ENCODE results near the gene ENTPD2.

The ENTPD2 gene

DNA sequence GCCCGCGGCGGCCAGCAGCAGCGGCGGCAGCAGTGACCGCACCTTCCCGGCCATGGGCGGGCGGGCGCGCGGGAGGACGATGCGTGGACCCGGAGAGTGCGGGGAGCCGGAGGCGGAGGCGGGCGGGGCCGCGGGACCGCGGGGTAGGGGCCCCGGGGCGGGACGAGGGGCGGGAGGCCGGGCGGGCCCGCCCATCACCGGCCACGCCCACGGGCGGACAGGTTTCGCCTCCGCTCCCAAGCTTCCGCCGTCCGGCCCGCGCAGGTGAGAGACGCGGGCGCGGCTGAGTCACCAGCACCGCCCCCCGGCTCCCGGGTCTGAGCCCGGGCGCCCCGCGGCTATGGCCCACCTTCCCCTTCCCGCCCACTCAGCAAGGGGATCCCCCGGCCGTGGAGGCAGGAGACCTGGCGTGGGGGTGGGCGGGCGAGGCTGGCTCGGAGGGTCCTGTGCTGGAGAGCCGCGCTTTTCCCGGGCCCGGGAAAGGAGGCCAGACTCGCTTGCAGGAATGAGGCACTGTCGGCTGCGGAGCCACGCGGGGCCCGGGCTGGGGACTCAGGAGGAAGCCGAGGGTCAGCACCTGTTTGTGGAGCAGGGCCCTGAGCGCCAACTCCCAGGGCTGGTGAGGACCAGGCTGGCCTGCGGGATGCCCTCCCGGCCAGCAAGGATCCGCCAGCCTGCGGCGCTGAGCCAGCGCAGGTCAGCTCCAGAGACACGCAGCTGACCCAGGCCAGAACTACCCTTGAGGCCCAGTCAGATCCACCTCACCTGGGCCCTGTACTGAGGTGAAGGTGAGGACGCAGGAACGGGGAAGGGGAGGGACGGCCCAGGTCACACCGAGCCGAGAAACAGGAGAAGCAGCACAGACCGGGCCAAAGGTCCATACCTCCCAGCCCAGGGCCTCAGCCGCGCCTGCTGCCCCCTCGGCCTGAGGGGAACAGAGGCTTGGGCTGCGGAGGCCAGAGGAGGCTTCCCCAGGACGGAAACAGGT, at the start of gene ENTPD2:
Gene ENTPD2 (minus strand): TSS at position 118 of the 988 bp plus-strand sequence. CDS start 64 bp downstream, at position 54.
- DNase-seq (ENCODE audit: low spot score) = no peak

DNA sequence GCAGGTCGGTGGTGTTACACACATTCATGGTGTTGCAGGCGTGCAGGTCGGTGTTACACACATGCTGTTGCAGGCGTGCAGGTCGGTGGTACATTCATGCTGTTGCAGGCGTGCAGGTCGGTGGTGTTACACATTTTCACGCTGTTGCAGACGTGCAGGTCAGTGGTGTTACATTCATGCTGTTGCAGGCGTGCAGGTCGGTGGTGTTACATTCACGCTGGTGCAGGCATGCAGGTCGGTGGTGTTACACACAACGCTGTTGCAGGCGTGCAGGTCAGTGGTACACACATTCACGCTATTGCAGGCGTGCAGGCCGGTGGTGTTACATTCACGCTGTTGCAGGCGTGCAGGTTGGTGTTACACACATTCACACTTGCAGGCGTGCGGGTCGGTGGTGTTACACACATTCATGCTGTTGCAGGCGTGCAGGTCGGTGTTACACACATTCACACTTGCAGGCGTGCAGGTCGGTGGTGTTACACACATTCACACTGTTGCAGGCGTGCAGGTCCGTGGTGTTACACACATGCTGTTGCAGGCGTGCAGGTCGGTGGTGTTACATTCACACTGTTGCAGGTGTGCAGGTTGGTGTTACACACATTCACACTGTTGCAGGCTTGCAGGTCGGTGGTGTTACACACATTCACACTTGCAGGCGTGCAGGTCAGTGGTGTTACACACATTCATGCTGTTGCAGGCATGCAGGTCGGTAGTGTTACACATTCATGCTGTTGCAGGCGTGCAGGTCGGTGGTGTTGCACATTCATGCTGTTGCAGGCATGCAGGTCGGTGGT, 49.5 kb upstream of the ENTPD2 start:
- DNase-seq (ENCODE audit: low spot score) = no peak

DNA sequence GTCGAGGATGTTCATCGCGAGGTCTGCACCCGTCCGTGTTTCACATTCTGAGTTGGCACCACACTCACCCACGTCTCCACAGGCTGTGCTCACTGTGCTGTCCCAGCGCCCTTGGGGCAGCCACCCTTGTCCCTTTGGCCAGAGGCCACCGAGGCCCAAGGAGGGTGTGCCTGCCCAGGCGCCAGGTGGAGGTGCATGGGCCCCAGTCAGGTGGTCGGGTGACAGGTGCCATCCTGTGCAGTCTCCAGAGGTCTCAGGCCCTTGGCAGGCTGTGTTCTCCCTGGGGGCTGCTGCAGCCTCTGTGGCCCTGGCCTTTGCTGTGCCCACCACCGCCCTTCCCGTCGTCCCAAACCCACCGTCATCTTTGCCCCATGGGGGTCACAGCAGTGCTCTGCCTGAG, 45.4 kb upstream of the ENTPD2 start:
- no peak for DNase-seq (ENCODE audit: low spot score)

DNA sequence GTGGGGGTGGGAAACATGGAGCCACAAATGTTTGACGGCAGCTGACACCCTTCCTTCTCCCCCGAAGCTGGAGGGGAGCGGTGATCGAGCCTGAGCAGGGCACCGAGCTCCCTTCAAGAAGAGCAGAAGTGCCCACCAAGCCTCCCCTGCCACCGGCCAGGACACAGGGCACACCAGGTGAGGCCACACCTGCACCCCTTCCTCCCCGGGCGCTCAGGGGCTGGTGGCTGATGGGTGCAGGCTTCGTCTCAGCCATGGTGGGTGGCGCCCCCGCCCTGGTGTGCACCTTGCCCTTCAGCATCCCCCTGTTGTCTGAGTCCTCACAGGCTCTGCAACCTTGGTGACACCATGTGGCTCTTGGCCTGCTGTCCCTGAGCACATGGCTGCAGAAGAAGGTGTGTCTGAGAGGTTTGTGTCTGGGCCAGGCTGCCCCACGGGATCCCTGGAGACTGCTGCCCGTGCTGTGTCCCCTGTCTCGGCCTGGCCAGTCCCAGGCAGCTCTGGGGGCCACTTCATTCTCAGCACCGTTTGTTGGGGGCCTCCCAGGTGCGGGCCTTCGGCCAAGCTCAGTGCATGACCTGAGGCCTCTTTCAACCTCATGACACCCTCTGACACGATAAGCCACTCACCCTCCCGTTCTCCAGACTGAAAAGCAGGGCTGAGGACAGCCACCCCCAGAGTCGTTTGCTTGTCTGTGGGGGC, 44.1 kb upstream of the ENTPD2 start:
- DNase-seq (ENCODE audit: low spot score) = no peak

DNA sequence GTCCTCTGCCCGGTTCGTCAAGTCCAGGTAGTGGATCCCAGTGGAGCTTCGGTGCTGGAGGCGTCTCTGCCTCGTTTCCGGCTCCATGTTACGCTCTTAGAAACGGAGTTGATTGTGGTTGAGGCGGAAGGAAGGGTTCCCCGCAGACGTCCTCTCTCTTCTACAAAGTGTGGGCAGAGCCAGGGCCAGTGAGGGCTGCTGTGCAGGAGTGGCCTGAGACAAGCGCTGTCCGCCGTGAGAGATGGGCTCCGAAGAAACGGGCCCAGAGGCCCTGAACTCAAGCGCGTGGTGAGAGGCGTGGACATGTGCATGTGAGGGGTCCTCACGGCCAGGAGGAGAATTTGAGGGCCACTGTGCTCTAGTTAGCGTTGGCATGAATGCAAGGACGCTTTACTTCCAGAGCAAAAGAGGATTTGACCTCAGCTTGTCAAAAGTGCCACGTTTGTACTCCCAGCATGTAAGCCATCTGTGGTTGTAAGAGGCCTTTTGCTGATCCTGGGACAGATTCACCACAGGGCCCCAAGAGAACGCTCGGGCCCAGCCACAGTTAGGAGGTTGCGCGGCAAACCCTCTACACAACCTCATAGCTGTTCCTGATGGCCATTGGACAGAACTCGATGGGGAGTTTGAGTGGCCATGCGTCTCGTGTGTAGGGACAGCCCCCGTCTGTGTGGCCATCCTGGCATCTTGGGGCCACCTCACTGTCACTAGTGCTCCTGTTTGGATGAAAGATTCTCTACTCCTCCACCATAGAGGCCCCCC, 43.1 kb upstream of the ENTPD2 start:
- DNase-seq (ENCODE audit: low spot score) = no peak

- no peak for DNase-seq (ENCODE audit: low spot score)
Observed at GRCh38 chr9:137095664-137096517, 42.0 kb upstream of the ENTPD2 start.

GRCh38 chr9:137089232-137089947, 35.5 kb upstream of the ENTPD2 start:
- no peak for DNase-seq (ENCODE audit: low spot score)

DNA sequence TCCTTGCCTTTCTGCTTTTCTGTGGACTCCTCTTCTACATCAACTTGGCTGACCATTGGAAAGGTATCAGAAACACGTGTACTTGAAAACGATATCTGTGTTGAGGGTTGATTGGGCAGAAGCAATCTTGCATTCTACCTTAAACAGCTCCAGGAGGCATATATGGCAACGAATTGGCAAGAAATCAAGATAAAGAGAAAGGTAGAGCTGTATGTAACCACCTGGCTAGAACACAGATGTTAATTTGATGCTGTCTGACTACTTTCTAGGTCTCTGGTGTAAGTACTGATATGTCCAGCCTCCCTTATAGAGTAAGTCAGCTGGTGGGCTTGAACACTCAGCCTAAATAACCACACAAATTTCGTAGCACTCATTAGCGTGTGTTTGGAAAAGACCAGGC, 34.3 kb upstream of the ENTPD2 start:
- DNase-seq (ENCODE audit: low spot score) = no peak

GRCh38 chr9:137087409-137087925, 33.6 kb upstream of the ENTPD2 start:
- DNase-seq (ENCODE audit: low spot score) = no peak

DNA sequence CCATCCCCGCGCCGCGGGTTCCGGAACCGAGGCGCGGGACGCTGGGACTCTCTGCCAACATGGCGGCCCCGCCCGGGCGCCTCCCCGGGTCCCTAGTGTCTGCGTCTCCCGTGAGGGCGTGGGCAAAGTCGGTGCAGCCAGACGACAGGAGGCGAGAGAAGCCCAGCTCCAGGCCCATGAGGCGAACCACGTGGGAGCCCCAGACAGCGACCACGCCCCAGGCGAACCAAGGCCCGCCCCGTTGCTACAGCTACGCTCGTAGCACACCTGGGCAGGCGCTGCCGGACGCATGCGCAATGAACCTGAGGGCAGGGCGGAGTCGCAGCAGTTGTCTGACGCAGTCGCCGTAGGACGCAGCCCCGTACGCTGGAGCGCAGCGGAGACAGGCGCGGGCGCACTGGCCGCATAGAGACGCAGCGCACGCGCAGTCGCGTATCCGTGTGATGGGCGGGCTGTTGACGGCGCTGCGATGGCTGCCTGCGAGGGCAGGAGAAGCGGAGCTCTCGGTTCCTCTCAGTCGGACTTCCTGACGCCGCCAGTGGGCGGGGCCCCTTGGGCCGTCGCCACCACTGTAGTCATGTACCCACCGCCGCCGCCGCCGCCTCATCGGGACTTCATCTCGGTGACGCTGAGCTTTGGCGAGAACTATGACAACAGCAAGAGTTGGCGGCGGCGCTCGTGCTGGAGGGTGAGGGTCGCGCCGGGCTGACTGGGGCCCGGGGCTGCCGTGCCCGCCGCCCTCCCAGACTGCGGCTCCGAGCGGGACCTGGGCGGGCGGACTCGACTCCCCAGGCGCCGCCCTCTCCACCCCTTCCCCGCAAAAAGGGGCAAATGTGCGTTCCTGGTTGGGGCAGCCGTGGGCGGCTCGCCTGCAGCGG, 32.9 kb upstream of the ENTPD2 start, which contains the start of gene MAN1B1:
Gene MAN1B1 (plus strand): TSS at position 455 of the 878 bp plus-strand sequence. CDS start 15 bp downstream, at position 470.
- DNase-seq (ENCODE audit: low spot score) = peak; percentile 99

DNA sequence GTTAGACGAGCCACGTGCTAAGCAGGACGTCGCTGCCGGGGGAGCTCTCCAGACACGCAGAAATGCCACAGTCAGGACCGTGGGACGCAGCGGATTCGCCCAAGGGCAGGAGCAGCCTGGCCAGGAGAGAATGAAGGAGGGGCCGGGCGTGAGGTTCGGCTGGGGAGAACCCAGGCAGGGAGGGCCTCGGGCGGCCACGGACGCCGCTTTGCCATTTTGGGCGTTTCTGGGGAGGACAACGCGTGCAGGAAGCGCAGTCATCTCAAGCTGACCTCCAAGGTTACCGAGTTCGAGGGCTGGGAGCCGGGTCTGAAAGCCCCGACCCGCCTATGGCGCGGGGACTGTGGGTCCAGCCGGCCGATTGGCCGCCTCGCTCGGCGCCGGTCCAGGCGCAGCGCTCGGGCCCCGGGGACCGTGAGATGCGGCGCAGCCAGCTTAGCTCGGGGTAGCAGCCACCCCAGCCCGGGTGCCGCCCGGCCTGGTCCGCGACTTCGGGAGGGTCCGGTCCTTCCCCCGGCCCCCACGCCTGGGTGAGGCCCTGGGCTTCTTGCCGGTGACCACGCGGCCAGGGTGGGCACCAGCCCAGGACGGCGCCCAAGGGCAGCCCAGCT, 32.2 kb upstream of the ENTPD2 start:
- no peak for DNase-seq (ENCODE audit: low spot score)

DNA sequence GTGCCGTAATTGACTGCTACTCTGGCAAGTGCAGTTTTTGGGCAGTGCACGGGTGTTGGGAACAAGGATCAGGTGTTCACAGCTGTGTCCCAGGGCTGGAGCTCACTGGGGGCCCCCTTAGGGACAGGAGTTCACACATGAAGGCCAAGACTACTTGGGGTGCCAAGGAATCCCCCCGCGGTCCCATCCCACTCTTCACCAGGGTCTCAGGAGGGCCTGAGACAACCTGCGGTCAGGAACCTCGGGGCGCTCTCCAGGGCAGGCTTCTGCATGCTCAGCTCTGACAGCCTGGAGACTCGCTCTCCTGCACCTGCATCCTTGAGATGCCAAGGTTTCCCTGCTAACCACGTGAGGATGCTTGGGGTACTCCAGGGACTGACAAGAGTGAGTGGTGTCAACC, 30.7 kb upstream of the ENTPD2 start:
- no peak for DNase-seq (ENCODE audit: low spot score)

DNA sequence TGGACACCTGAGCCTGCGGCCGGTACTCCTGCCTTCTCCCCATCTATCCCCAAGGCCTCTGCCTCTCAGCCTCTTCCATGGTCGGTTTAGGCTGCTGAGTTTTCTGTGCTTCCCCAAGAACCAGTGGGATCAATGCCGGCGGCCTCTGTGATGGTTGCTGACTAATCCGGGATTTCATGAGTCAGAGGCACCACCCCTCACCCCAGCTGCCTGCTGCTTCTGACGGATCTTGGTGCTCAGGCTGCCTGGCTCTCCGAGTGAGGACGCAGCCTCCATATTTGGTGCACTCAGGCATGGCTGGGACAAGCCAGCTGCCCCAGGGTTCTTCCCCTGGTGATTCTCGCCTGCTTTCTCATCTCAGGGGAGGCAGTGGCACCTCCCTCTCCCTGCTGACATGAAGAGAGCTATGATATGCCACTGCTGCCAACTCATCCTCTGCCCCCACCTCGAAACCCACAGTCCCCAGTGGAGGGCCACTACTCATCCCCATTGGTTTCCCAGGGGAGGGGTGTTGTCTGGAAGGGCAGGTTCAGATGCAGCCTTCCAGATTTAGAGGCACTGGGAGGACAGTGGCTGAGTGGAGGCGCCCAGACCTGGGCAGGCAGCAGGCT, 29.6 kb upstream of the ENTPD2 start:
- peak; percentile 76 for DNase-seq (ENCODE audit: low spot score)

GRCh38 chr9:137082925-137083290, 29.0 kb upstream of the ENTPD2 start:
- no peak for DNase-seq (ENCODE audit: low spot score)

GRCh38 chr9:137082222-137082924, 28.5 kb upstream of the ENTPD2 start:
- DNase-seq (ENCODE audit: low spot score) = no peak

- no peak for DNase-seq (ENCODE audit: low spot score)
Observed at GRCh38 chr9:137080260-137081122, 26.6 kb upstream of the ENTPD2 start.
